Astrocyte of the cerebellum (primary cell): ENCODE measurements around the gene PHF23.
A peak's percentile ranks its signal among the peaks of the same experiment; 100 is the strongest.

Source experiments
- DNase-seq: peaks from one replicate; pipeline ENCODE4 v3.0.0-alpha.2; 2011; ENCODE audit warnings: low read depth
- H3K4me3 ChIP-seq: 2 replicates; pipeline ENCODE4 v1.5.1; 2011; ENCODE audit warnings: mild to moderate bottlenecking, low read depth, low read length, moderate library complexity
- in situ Hi-C: cut with HindIII; loops from 2 replicates; pipeline ENCODE4 v1.10.0; 2017; ENCODE audit warnings: low sequenced_read_pairs
- TF ChIP-seq, protein P1 (sequence below): IDR thresholded peaks from 2 replicates; pipeline ENCODE4 v1.5.1; 2012; ENCODE audit warnings: low read length, low read depth, moderate library complexity, mild to moderate bottlenecking; ENCODE audit errors: missing control alignments

The PHF23 gene

DNA sequence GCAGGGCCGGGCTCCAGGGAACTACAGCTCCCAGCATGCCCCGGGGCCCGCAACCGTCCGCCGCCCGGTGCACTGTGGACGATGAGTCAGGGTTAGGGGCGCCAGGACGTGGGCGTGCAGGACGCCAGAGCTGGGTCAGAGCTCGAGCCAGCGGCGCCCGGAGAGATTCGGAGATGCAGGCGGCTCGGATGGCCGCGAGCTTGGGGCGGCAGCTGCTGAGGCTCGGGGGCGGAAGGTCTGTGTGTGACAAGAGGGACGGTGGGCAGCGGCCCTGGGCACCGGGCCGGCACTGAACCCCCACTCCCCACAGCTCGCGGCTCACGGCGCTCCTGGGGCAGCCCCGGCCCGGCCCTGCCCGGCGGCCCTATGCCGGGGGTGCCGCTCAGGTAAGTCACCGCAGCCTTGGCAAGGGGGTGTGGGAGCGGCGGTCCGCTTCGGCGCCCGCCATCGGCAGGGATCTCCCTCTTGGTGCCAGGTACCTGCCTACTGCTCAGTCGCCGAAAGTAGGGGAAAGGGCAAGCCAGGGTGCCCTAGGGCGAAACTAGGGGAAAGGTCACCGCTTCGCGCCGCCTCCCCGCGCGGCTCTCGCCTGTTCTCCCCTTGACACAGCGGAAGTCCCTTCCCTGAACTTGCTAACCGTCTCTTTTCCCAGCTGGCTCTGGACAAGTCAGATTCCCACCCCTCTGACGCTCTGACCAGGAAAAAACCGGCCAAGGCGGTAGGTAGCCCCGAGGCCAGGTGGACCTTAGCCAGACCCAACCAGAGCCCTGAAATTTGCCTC, 19.3 kb downstream of the PHF23 start, which contains the start of the genes ACADVL and DLG4:
ACADVL (plus strand) TSS at position 127 of the 781 bp plus-strand sequence; CDS start at position 174, 47 bp downstream.
DLG4 (minus strand) TSS at position 25 of the 781 bp plus-strand sequence.
- DNase-seq: peak; percentile 75

GRCh38 chr17:7219229-7219811, 19.9 kb downstream of the PHF23 start:
- in situ Hi-C loops: no loop called here
- TF ChIP-seq, protein P1, sequence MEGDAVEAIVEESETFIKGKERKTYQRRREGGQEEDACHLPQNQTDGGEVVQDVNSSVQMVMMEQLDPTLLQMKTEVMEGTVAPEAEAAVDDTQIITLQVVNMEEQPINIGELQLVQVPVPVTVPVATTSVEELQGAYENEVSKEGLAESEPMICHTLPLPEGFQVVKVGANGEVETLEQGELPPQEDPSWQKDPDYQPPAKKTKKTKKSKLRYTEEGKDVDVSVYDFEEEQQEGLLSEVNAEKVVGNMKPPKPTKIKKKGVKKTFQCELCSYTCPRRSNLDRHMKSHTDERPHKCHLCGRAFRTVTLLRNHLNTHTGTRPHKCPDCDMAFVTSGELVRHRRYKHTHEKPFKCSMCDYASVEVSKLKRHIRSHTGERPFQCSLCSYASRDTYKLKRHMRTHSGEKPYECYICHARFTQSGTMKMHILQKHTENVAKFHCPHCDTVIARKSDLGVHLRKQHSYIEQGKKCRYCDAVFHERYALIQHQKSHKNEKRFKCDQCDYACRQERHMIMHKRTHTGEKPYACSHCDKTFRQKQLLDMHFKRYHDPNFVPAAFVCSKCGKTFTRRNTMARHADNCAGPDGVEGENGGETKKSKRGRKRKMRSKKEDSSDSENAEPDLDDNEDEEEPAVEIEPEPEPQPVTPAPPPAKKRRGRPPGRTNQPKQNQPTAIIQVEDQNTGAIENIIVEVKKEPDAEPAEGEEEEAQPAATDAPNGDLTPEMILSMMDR: no peak
- no peak for DNase-seq
- peak overlapping the region; percentile 84 for H3K4me3 ChIP-seq

More for the DNA sequence above, 19.3 kb downstream of the PHF23 start, which contains the start of the genes ACADVL and DLG4:
- in situ Hi-C loops: no loop called here
- TF ChIP-seq, protein P1: no peak
- H3K4me3 ChIP-seq: peak within 1 kb of the TSS; percentile 84

- no peak overlapping the region for H3K4me3 ChIP-seq
- TF ChIP-seq, protein P1: no peak
- DNase-seq: no peak
- in situ Hi-C loops: no loop called here
Observed at GRCh38 chr17:7218758-7219157, 20.5 kb downstream of the PHF23 start.

DNA sequence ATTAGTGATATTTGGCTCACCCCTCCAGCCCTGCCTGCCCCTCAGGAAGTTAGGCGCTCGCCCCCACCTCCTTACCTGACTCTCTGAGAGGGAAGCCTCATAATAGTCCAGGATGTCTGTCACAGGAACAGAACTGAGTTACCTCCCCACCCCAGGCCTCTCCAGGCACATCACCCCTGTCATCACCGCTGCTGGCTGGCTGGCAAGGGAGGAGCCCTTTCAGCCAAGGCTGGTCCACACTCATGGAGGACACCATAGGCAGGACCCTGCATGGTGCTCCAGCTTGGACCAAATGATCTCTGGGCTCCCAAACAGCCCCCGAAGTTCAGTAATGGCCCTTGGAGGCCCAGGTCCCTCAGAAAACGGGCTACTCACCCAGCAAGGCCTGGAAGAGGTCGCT, 21.1 kb downstream of the PHF23 start:
- TF ChIP-seq, protein P1: no peak
- in situ Hi-C loops: no loop called here
- DNase-seq: no peak
- H3K4me3 ChIP-seq: peak overlapping the region; percentile 53

GRCh38 chr17:7217113-7217987, 21.9 kb downstream of the PHF23 start:
- TF ChIP-seq, protein P1: no peak
- no peak for DNase-seq
- H3K4me3 ChIP-seq: peak overlapping the region; percentile 53
- in situ Hi-C loops: no loop called here
